A549 (cell line): ENCODE results near the gene RRP9. TPM values are rescaled to one million over a fixed set of nuclear protein-coding genes. Genes with fewer than 3 reads are reported as not detected.

ENCODE experiments used
- ATAC-seq, 2 experiments: fragments of 200-7000 bp in 1 of 2; fragments of >200 bp in 1 of 2; cut with Nextera tagmentation in 1 of 2; cut with Tn5 transposase in 1 of 2; 3 replicates each; pipeline versions ENCODE4 v1.8.0 to v1.9.1; 2018 to 2020; ENCODE audit warnings: mild to moderate bottlenecking in 1 of 2, moderate library complexity in 1 of 2
- CTCF ChIA-PET: fragments of 300-600 bp; sonication (Branson Sonifier 250); formaldehyde crosslinking; extraction: SDS; loops from one replicate; lab custom pipeline; 2021; ENCODE audit warnings: antibody characterized with exemption, inconsistent platforms; lab: Yijun Ruan, JAX
- POLR2A ChIA-PET: fragments of 350-600 bp; formaldehyde crosslinking; extraction: SDS; loops from one replicate; lab custom pipeline; 2021; ENCODE audit warnings: antibody characterized with exemption, inconsistent platforms; lab: Yijun Ruan, JAX
- DNase-seq, 2 experiments: peaks; one replicate each; pipeline versions ENCODE4 v3.0.0 to v3.0.0-alpha.2; 2011 to 2016; ENCODE audit warnings: low read depth in 1 of 2, low spot score in 1 of 2
- FAIRE-seq: peaks from 2 replicates; lab custom pipeline; 2011; peaks lifted over from hg19 to GRCh38; lab: Jason Lieb, UNC
- H3K27ac ChIP-seq, 2 experiments: fragments of >200 bp; sonication (Bioruptor Twin); formaldehyde crosslinking; 3 replicates each; pipeline ENCODE4 v1.5.1; 2016 to 2017
- H3K4me1 ChIP-seq: fragments of >200 bp; sonication (Bioruptor Twin); formaldehyde crosslinking; 3 replicates; pipeline ENCODE4 v1.6.1; 2016
- H3K4me2 ChIP-seq: fragments of >200 bp; sonication (Bioruptor Twin); formaldehyde crosslinking; 3 replicates; pipeline ENCODE4 v1.6.1; 2016
- H3K4me3 ChIP-seq: fragments of >200 bp; sonication (Bioruptor Twin); formaldehyde crosslinking; 3 replicates; pipeline ENCODE4 v1.5.1; 2016
- H3K9me3 ChIP-seq: fragments of >200 bp; sonication (Bioruptor Twin); formaldehyde crosslinking; 3 replicates; pipeline ENCODE4 v1.6.1; 2016
- EHMT2 ChIP-seq: fragments of 200-600 bp; sonication (generic); IDR thresholded peaks from 2 replicates; pipeline ENCODE4 v1.6.1; 2016; ENCODE audit warnings: antibody characterized with exemption, low read depth, mild to moderate bottlenecking, moderate library complexity
- EP300 ChIP-seq, 2 experiments: fragments of >200 bp; sonication (Bioruptor Twin); formaldehyde crosslinking; IDR thresholded peaks; 2 replicates in 1 of 2; 3 replicates in 1 of 2; pipeline ENCODE4 v1.6.1; 2016 to 2017
- FOXS1 ChIP-seq: fragments of 250-450 bp; sonication (Bioruptor Pico); IDR thresholded peaks from 2 replicates; pipeline ENCODE4 v1.5.0; 2020; ENCODE audit warnings: mild to moderate bottlenecking, moderate library complexity
- GATA3 ChIP-seq: IDR thresholded peaks from 2 replicates; pipeline ENCODE4 v1.6.1; 2012; ENCODE audit warnings: borderline replicate concordance
- HDAC2 ChIP-seq: fragments of 200-600 bp; sonication (generic); IDR thresholded peaks from 2 replicates; pipeline ENCODE4 v1.6.1; 2016
- JUN ChIP-seq, 2 experiments: fragments of >200 bp; sonication (Bioruptor Twin); formaldehyde crosslinking; IDR thresholded peaks; 2 replicates in 1 of 2; 3 replicates in 1 of 2; pipeline ENCODE4 v1.6.1; 2016 to 2017
- JUNB ChIP-seq: fragments of >200 bp; sonication (Bioruptor Twin); formaldehyde crosslinking; IDR thresholded peaks from 2 replicates; pipeline ENCODE4 v1.6.1; 2016
- KDM5A ChIP-seq: fragments of 200-600 bp; sonication (generic); IDR thresholded peaks from 2 replicates; pipeline ENCODE4 v1.6.1; 2016; ENCODE audit warnings: antibody characterized with exemption, mild to moderate bottlenecking
- MAZ ChIP-seq: fragments of 150-350 bp; IDR thresholded peaks from 2 replicates; pipeline ENCODE4 v1.6.1; 2014; ENCODE audit warnings: antibody characterized with exemption, low read depth, low read length, borderline replicate concordance
- MYC ChIP-seq: IDR thresholded peaks from 2 replicates; pipeline ENCODE4 v1.6.1; 2012; ENCODE audit warnings: mild to moderate bottlenecking, inconsistent platforms, low read length, improper control_type of control experiment, borderline replicate concordance
- NFE2L2 ChIP-seq: fragments of 150-350 bp; conservative IDR thresholded peaks from 2 replicates; pipeline ENCODE4 v1.6.1; 2014; ENCODE audit warnings: low read length
- NR3C1 ChIP-seq: fragments of >200 bp; sonication (Bioruptor Twin); formaldehyde crosslinking; IDR thresholded peaks from 3 replicates; pipeline ENCODE4 v1.6.1; 2017
- POLR2A ChIP-seq: IDR thresholded peaks from 2 replicates; pipeline ENCODE4 v1.6.1; 2012; ENCODE audit warnings: mild to moderate bottlenecking, low read length
- POLR2AphosphoS2 ChIP-seq: conservative IDR thresholded peaks from 2 replicates; pipeline ENCODE4 v1.6.1; 2012; ENCODE audit warnings: low read length, improper control_type of control experiment, inconsistent platforms
- RAD21 ChIP-seq, 2 experiments: fragments of >200 bp in 1 of 2; sonication (Bioruptor Twin) in 1 of 2; formaldehyde crosslinking in 1 of 2; IDR thresholded peaks in 1 of 2; conservative IDR thresholded peaks in 1 of 2; 2 replicates in 1 of 2; 3 replicates in 1 of 2; pipeline ENCODE4 v1.6.1; 2012 to 2018; ENCODE audit warnings: inconsistent platforms in 1 of 2
- RCOR1 ChIP-seq: fragments of 150-350 bp; IDR thresholded peaks from 2 replicates; pipeline ENCODE4 v1.6.1; 2014; ENCODE audit warnings: antibody characterized with exemption, low read length, low read depth
- RFX5 ChIP-seq: fragments of 450-650 bp; IDR thresholded peaks from 2 replicates; pipeline ENCODE4 v1.7.1; 2014; ENCODE audit warnings: antibody characterized with exemption, mild to moderate bottlenecking, moderate library complexity
- RNF2 ChIP-seq: fragments of 200-600 bp; sonication (generic); IDR thresholded peaks from 2 replicates; pipeline ENCODE4 v1.6.1; 2016; ENCODE audit warnings: low read depth, mild to moderate bottlenecking, antibody characterized with exemption, moderate library complexity, borderline replicate concordance
- TFCP2L1 ChIP-seq: fragments of 250-450 bp; sonication (Bioruptor Pico); IDR thresholded peaks from 2 replicates; pipeline ENCODE4 v1.5.0; 2021; ENCODE audit warnings: mild to moderate bottlenecking
- TP53 ChIP-seq: fragments of 250-450 bp; sonication (Bioruptor Pico); IDR thresholded peaks from 2 replicates; pipeline ENCODE4 v1.5.0; 2021; ENCODE audit warnings: mild to moderate bottlenecking, moderate library complexity
- ZFP36 ChIP-seq: fragments of 450-650 bp; IDR thresholded peaks from 2 replicates; pipeline ENCODE4 v1.6.1; 2014; ENCODE audit warnings: borderline replicate concordance; ENCODE audit not compliant: partially characterized antibody
- ZNF302 ChIP-seq: fragments of 250-450 bp; sonication (Bioruptor Pico); IDR thresholded peaks from 2 replicates; pipeline ENCODE4 v1.9.0; 2021; ENCODE audit warnings: inconsistent platforms, mild to moderate bottlenecking, moderate library complexity
- ZSCAN20 ChIP-seq: fragments of 250-450 bp; sonication (Bioruptor Pico); IDR thresholded peaks from 2 replicates; pipeline ENCODE4 v1.8.0; 2022; ENCODE audit warnings: mild to moderate bottlenecking, moderate library complexity
- WGBS: methylation state at CpG from one replicate; pipeline ENCODE4 v1.1.6; 2017; ENCODE audit errors: missing lambda C conversion rate; 5-methylcytosine and 5-hydroxymethylcytosine counted together
- polyA plus RNA-seq, 4 experiments: library from polyadenylated mRNA; depleted of rRNA in 3 of 4; stranded (reverse); fragments of >200 nt; fragmentation: RNase III in 1 of 4; extraction: RNeasy Plus Mini Kit Qiagen cat#74134 plus additional on column Dnase treatment in 1 of 4; gene quantifications; 2 replicates in 3 of 4; 3 replicates in 1 of 4; pipeline ENCODE4 v1.2.3, GENCODE V29; 2011 to 2017
- TF ChIP-seq, protein P1 (sequence below): fragments of >200 bp; sonication (Bioruptor Twin); formaldehyde crosslinking; IDR thresholded peaks from 2 replicates; pipeline ENCODE4 v1.6.1; 2016
- TF ChIP-seq, protein P2 (sequence below): fragments of 450-650 bp; IDR thresholded peaks from 2 replicates; pipeline ENCODE4 v1.6.1; 2014; ENCODE audit warnings: antibody characterized with exemption
- TF ChIP-seq, protein P3 (sequence below): fragments of 200-600 bp; sonication (generic); IDR thresholded peaks from 2 replicates; pipeline ENCODE4 v1.6.1; 2016; ENCODE audit warnings: antibody characterized with exemption, mild to moderate bottlenecking, moderate library complexity
- TF ChIP-seq, protein P4 (sequence below): fragments of 250-450 bp; sonication (Bioruptor Pico); IDR thresholded peaks from 2 replicates; pipeline ENCODE4 v1.5.0; 2020; ENCODE audit warnings: low read depth, mild to moderate bottlenecking, moderate library complexity
- TF ChIP-seq, protein P5 (sequence below): fragments of 150-350 bp; IDR thresholded peaks from 2 replicates; pipeline ENCODE4 v1.6.1; 2014; ENCODE audit warnings: low read depth, mild to moderate bottlenecking, low read length

Gene RRP9
- polyA plus RNA-seq, 2 of the 4 experiments (the other 2 are of a cell fraction), result 17.0 to 34.3 TPM

DNA sequence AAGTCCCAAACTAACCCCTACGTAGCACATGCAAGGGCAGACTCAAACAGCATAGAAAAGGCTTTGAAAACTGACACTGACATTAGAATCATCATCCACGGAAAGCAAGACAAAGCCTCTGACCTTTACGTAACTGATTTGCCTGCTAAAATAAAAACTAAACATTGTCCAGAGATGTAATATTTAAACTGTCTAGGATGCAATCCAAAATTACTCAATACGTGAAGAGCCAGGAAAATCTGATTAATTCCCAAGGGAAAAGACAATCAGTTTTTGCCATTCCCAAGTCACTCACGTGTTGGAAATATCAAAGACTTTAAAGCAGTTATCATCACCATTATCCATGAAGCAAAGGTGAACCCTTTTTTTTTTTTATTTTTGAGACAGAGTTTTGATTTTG is 25.3 kb downstream of the RRP9 start:
- no peak for TF ChIP-seq POLR2A
- TF ChIP-seq ZFP36, result no peak
- no peak for TF ChIP-seq EHMT2
- no peak for TF ChIP-seq ZNF302
- no peak for TF ChIP-seq NR3C1
- no peak for TF ChIP-seq GATA3
- no peak for TF ChIP-seq TP53 (CRISPR knock-in tag)
- no peak for TF ChIP-seq POLR2AphosphoS2
- TF ChIP-seq RNF2, result no peak
- TF ChIP-seq MAZ, result no peak
- TF ChIP-seq ZSCAN20 (CRISPR knock-in tag), result no peak
- TF ChIP-seq, protein P1, sequence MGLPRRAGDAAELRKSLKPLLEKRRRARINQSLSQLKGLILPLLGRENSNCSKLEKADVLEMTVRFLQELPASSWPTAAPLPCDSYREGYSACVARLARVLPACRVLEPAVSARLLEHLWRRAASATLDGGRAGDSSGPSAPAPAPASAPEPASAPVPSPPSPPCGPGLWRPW, result no peak
- TF ChIP-seq, protein P2, sequence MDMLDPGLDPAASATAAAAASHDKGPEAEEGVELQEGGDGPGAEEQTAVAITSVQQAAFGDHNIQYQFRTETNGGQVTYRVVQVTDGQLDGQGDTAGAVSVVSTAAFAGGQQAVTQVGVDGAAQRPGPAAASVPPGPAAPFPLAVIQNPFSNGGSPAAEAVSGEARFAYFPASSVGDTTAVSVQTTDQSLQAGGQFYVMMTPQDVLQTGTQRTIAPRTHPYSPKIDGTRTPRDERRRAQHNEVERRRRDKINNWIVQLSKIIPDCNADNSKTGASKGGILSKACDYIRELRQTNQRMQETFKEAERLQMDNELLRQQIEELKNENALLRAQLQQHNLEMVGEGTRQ, result no peak
- TF ChIP-seq MYC, result no peak
- H3K4me2 ChIP-seq, result no peak overlapping the region
- WGBS, result 36% methylated on average over 5 of the region's 5 CpGs
- no peaks in the 10 kb centered on the region for H3K4me1 ChIP-seq
- FAIRE-seq, result no peak
- POLR2A ChIA-PET, result no interaction called here
- DNase-seq, result no peak
- H3K9me3 ChIP-seq, result no peaks in the 10 kb centered on the region
- no peak overlapping the region for H3K4me3 ChIP-seq
- CTCF ChIA-PET, result no interaction called here
- ATAC-seq, result no peak
- no peak overlapping the region for H3K27ac ChIP-seq

DNA sequence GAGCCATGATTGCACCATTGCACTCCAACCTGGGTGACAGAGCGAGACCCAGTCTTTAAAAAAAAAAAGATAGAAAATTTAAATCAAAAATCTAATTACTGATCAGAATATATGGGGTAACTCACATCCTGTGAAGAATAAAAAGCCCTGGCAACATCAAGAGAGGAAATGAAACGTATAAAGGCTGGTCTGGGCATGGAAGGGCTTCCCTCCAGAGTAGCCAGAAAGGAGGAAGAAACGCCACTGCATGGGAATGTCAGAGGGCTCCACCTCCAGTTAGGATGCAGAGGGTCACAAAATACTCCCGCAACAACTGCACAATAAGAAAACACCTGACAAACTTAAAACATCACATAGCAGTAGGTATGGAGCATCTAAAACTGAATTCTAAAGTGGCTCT is 33.7 kb downstream of the RRP9 start:
- Histone ChIP-seq H3K9me3 (peaks cover 7% of the 10 kb centered on the region; the same call in 2 of the 3 replicates), H3K4me3 (no peak overlapping the region), H3K27ac (no peak overlapping the region), H3K4me2 (no peak overlapping the region), H3K4me1 (no peaks in the 10 kb centered on the region)
- FAIRE-seq (no peak), DNase-seq (no peak), ATAC-seq (no peak)
- CTCF ChIA-PET, result interaction anchor here (0.7 kb wide), 1 partner anchor 67 kb away, joined by 3 read pairs; no protein-coding TSS in a partner anchor
- POLR2A ChIA-PET, result no interaction called here
- no peak for TF ChIP-seq EP300 (IDR thresholded peaks at IDR 0.05)
- TF ChIP-seq, protein P3, sequence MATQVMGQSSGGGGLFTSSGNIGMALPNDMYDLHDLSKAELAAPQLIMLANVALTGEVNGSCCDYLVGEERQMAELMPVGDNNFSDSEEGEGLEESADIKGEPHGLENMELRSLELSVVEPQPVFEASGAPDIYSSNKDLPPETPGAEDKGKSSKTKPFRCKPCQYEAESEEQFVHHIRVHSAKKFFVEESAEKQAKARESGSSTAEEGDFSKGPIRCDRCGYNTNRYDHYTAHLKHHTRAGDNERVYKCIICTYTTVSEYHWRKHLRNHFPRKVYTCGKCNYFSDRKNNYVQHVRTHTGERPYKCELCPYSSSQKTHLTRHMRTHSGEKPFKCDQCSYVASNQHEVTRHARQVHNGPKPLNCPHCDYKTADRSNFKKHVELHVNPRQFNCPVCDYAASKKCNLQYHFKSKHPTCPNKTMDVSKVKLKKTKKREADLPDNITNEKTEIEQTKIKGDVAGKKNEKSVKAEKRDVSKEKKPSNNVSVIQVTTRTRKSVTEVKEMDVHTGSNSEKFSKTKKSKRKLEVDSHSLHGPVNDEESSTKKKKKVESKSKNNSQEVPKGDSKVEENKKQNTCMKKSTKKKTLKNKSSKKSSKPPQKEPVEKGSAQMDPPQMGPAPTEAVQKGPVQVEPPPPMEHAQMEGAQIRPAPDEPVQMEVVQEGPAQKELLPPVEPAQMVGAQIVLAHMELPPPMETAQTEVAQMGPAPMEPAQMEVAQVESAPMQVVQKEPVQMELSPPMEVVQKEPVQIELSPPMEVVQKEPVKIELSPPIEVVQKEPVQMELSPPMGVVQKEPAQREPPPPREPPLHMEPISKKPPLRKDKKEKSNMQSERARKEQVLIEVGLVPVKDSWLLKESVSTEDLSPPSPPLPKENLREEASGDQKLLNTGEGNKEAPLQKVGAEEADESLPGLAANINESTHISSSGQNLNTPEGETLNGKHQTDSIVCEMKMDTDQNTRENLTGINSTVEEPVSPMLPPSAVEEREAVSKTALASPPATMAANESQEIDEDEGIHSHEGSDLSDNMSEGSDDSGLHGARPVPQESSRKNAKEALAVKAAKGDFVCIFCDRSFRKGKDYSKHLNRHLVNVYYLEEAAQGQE, result no peak
- TF ChIP-seq JUN (IDR thresholded peaks at IDR 0.05), result no peak
- TF ChIP-seq RNF2, result no peak
- TF ChIP-seq NFE2L2, result no peak
- TF ChIP-seq, protein P4, sequence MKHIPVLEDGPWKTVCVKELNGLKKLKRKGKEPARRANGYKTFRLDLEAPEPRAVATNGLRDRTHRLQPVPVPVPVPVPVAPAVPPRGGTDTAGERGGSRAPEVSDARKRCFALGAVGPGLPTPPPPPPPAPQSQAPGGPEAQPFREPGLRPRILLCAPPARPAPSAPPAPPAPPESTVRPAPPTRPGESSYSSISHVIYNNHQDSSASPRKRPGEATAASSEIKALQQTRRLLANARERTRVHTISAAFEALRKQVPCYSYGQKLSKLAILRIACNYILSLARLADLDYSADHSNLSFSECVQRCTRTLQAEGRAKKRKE (CRISPR knock-in tag), result no peak
- TF ChIP-seq RAD21 (conservative IDR thresholded peaks at IDR 0.05 in 1 of 2, IDR thresholded peaks at IDR 0.05 in 1 of 2), result no peak
- TF ChIP-seq TP53 (CRISPR knock-in tag), result no peak
- TF ChIP-seq HDAC2, result no peak
- no peak for TF ChIP-seq RCOR1
- TF ChIP-seq KDM5A, result no peak
- TF ChIP-seq, protein P5, sequence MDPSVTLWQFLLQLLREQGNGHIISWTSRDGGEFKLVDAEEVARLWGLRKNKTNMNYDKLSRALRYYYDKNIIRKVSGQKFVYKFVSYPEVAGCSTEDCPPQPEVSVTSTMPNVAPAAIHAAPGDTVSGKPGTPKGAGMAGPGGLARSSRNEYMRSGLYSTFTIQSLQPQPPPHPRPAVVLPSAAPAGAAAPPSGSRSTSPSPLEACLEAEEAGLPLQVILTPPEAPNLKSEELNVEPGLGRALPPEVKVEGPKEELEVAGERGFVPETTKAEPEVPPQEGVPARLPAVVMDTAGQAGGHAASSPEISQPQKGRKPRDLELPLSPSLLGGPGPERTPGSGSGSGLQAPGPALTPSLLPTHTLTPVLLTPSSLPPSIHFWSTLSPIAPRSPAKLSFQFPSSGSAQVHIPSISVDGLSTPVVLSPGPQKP, result no peak
- no peak for TF ChIP-seq RFX5
- no peak for TF ChIP-seq FOXS1 (CRISPR knock-in tag)
- no peak for TF ChIP-seq JUNB
- TF ChIP-seq TFCP2L1 (CRISPR knock-in tag), result no peak
- TF ChIP-seq GATA3, result no peak
- 33% methylated on average over 4 of the region's 4 CpGs for WGBS
